ENCODE measurements around the gene IGFBPL1. TPM values are rescaled to one million over a fixed set of nuclear protein-coding genes. Genes with fewer than 3 reads are reported as not detected.

The IGFBPL1 gene
- total RNA-seq, 4 donors from 2014 or later: not detected

- Histone ChIP-seq H3K4me3 (no peak overlapping the region), H3K36me3 (no peaks in the 10 kb centered on the region), H3K27me3 (peaks cover 51% of the 10 kb centered on the region), H3K4me1 (peaks cover 0 to 9% (median 4%) of the 10 kb centered on the region in 4 donors), H3K9me3 (no peaks in the 10 kb centered on the region), H3K27ac (no peak overlapping the region)
- in situ Hi-C loops (cut with MboI; ENCODE audit: low pct_ligation_motif_present in 1 of 4, low pct_unique_long_range_greater_than_20kb in 1 of 4, low sequenced_read_pairs in 3 of 4) (loop anchor here in 2 of 4 donors (25.0 kb wide), 2 partner anchors 335 to 510 kb away; partner anchors contain the start of gene SLC25A51 (in 1 of the 2)), intact Hi-C loops (cut with DNase I; ENCODE audit: low total_unique reads) (no loop called here)
- TF ChIP-seq, protein P1, sequence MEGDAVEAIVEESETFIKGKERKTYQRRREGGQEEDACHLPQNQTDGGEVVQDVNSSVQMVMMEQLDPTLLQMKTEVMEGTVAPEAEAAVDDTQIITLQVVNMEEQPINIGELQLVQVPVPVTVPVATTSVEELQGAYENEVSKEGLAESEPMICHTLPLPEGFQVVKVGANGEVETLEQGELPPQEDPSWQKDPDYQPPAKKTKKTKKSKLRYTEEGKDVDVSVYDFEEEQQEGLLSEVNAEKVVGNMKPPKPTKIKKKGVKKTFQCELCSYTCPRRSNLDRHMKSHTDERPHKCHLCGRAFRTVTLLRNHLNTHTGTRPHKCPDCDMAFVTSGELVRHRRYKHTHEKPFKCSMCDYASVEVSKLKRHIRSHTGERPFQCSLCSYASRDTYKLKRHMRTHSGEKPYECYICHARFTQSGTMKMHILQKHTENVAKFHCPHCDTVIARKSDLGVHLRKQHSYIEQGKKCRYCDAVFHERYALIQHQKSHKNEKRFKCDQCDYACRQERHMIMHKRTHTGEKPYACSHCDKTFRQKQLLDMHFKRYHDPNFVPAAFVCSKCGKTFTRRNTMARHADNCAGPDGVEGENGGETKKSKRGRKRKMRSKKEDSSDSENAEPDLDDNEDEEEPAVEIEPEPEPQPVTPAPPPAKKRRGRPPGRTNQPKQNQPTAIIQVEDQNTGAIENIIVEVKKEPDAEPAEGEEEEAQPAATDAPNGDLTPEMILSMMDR (IDR thresholded peaks at IDR 0.05): no peak
- TF ChIP-seq POLR2A (IDR thresholded peaks at IDR 0.05) (no peak), EP300 (IDR thresholded peaks at IDR 0.05; ENCODE audit: low read depth) (no peak), POLR2AphosphoS5 (IDR thresholded peaks at IDR 0.05) (no peak)
- 63 to 68% methylated on average over 3 to 7 of the region's 7 CpGs for WGBS, 2 donors (ENCODE audit: low coverage in 1 of 2)
- no peak for DNase-seq
Observed at GRCh38 chr9:38422555-38423260, 1.5 kb downstream of the IGFBPL1 start.

GRCh38 chr9:38421498-38422211 is 2.6 kb downstream of the IGFBPL1 start:
- Histone ChIP-seq H3K27ac (no peak overlapping the region), H3K27me3 (peaks cover 51% of the 10 kb centered on the region)
- in situ Hi-C loops (cut with MboI; ENCODE audit: low pct_ligation_motif_present in 1 of 4, low pct_unique_long_range_greater_than_20kb in 1 of 4, low sequenced_read_pairs in 3 of 4): loop anchor here in 2 of 4 donors (25.0 kb wide), 2 partner anchors 334 to 509 kb away; partner anchors contain the start of gene SLC25A51 (in 1 of the 2)

GRCh38 chr9:38419181-38419580 is 5.1 kb downstream of the IGFBPL1 start:
- Histone ChIP-seq H3K27me3 (peaks cover 27% of the 10 kb centered on the region), H3K4me3 (no peak overlapping the region), H3K36me3 (no peaks in the 10 kb centered on the region), H3K9me3 (no peaks in the 10 kb centered on the region), H3K4me1 (peaks cover 0 to 4% (median 2%) of the 10 kb centered on the region in 4 donors), H3K27ac (no peak overlapping the region)
- DNase-seq: no peak
- in situ Hi-C loops (cut with MboI; ENCODE audit: low pct_ligation_motif_present in 1 of 4, low pct_unique_long_range_greater_than_20kb in 1 of 4, low sequenced_read_pairs in 3 of 4): loop anchor here in 2 of 4 donors (25.0 kb wide), 2 partner anchors 332 to 507 kb away; partner anchors contain the start of gene SLC25A51 (in 1 of the 2)
- 60 to 87% methylated on average over 1 to 5 of the region's 5 CpGs for WGBS, 2 donors (ENCODE audit: low coverage in 1 of 2)
- intact Hi-C loops (cut with DNase I; ENCODE audit: low total_unique reads): no loop called here
- no peak for TF ChIP-seq POLR2A (IDR thresholded peaks at IDR 0.05)

More at GRCh38 chr9:38421498-38422211, 2.6 kb downstream of the IGFBPL1 start:
- H3K4me1 ChIP-seq: peaks cover 0 to 9% (median 4%) of the 10 kb centered on the region in 4 donors
- no peak for DNase-seq
- 74 to 90% methylated on average over 3 to 9 of the region's 9 CpGs for WGBS, 2 donors (ENCODE audit: low coverage in 1 of 2)
- intact Hi-C loops (cut with DNase I; ENCODE audit: low total_unique reads): no loop called here
- TF ChIP-seq, protein P1 (IDR thresholded peaks at IDR 0.05): no peak
- no peaks in the 10 kb centered on the region for H3K36me3 ChIP-seq
- no peaks in the 10 kb centered on the region for H3K9me3 ChIP-seq
- no peak overlapping the region for H3K4me3 ChIP-seq

DNA sequence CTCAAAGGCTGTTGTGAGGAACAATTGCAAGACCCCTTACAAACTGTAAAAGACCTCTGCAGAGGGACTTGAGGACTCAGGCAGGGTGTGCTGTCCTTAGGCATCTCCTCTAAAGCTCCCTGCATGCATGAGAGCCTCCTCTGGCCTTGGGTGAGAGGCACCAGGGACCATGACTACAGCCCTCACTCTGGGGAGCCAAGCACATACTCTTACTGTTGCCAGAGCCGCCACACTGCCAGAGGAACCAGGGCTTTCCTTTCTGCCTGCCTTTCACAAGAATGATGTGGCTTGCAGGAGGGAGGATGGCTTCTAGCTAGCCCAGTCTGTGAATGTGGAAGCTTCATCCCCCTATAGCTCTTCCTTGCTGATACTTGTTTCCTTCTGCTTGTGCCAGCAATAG is 5.9 kb downstream of the IGFBPL1 start:
- TF ChIP-seq EP300 (IDR thresholded peaks at IDR 0.05; ENCODE audit: low read depth): no peak
- no peak for TF ChIP-seq POLR2A (IDR thresholded peaks at IDR 0.05)
- TF ChIP-seq POLR2AphosphoS5 (IDR thresholded peaks at IDR 0.05): no peak
- TF ChIP-seq, protein P1 (IDR thresholded peaks at IDR 0.05): no peak
- DNase-seq: no peak
- Histone ChIP-seq H3K27ac (no peak overlapping the region), H3K4me3 (no peak overlapping the region), H3K9me3 (no peaks in the 10 kb centered on the region), H3K4me1 (no peaks in the 10 kb centered on the region), H3K27me3 (peaks cover 21% of the 10 kb centered on the region), H3K36me3 (no peaks in the 10 kb centered on the region)
- intact Hi-C loops (cut with DNase I; ENCODE audit: low total_unique reads): no loop called here
- 100% methylated on average over 1 of the region's 1 CpG; no CpG with 5 or more reads in 1 of the 2 donors for WGBS, 2 donors (ENCODE audit: low coverage in 1 of 2)
- in situ Hi-C loops (cut with MboI; ENCODE audit: low pct_ligation_motif_present in 1 of 4, low pct_unique_long_range_greater_than_20kb in 1 of 4, low sequenced_read_pairs in 3 of 4): loop anchor here in 2 of 4 donors (25.0 kb wide), 2 partner anchors 331 to 506 kb away; partner anchors contain the start of gene SLC25A51 (in 1 of the 2)
